Endothelial cell of umbilical vein (primary cell): Measurements from ENCODE around the gene PLEKHG5.

Experiments used
- CTCF ChIP-seq, 2 donors: IDR thresholded peaks; 1 replicate in 1 of 2; 2 replicates in 1 of 2; pipeline ENCODE4 v1.5.1; 2011; ENCODE audit warnings: low read length in 2 of 2, mild to moderate bottlenecking in 2 of 2, moderate library complexity in 2 of 2, control low read depth in 1 of 2, inconsistent platforms in 1 of 2, low read depth in 1 of 2; ENCODE audit not compliant: insufficient read depth in 1 of 2; ENCODE audit errors: extremely low read depth in 1 of 2
- EZH2 ChIP-seq: IDR thresholded peaks from 2 replicates; pipeline ENCODE4 v1.6.1; 2012; ENCODE audit warnings: borderline replicate concordance, low read depth, mild to moderate bottlenecking, moderate library complexity, low read length, inconsistent platforms; ENCODE audit not compliant: severe bottlenecking
- FOS ChIP-seq: IDR thresholded peaks from 2 replicates; pipeline ENCODE4 v1.6.1; 2011; ENCODE audit warnings: mild to moderate bottlenecking, low read length, moderate library complexity, borderline replicate concordance; ENCODE audit not compliant: insufficient read depth
- GATA2 ChIP-seq: IDR thresholded peaks from 2 replicates; pipeline ENCODE4 v1.7.0; 2011; ENCODE audit warnings: low read depth, mild to moderate bottlenecking, moderate library complexity, mixed read lengths, low read length; ENCODE audit not compliant: insufficient read length, insufficient read depth
- JUN ChIP-seq: IDR thresholded peaks from 2 replicates; pipeline ENCODE4 v1.6.1; 2011; ENCODE audit warnings: borderline replicate concordance, low read depth; ENCODE audit not compliant: insufficient read length, insufficient read depth
- MAX ChIP-seq: IDR thresholded peaks from 2 replicates; pipeline ENCODE4 v1.6.1; 2011; ENCODE audit not compliant: insufficient read depth, insufficient read length
- MYC ChIP-seq: IDR thresholded peaks from one replicate; pipeline ENCODE4 v1.6.1; 2011; ENCODE audit warnings: mild to moderate bottlenecking, low read depth, low read length
- POLR2A ChIP-seq: IDR thresholded peaks from 2 replicates; pipeline ENCODE4 v1.6.1; 2012; ENCODE audit warnings: low read depth, mild to moderate bottlenecking, control low read depth, low read length
- POLR2AphosphoS5 ChIP-seq: IDR thresholded peaks from 2 replicates; pipeline ENCODE4 v1.6.1; 2012; ENCODE audit warnings: low read depth, mild to moderate bottlenecking, control low read depth, low read length, moderate library complexity; ENCODE audit not compliant: insufficient read depth

- TF ChIP-seq CTCF (IDR thresholded peaks at IDR 0.05; ENCODE audit: extremely low read depth in 1 of 2, insufficient read depth in 1 of 2, low read depth in 1 of 2, low read length in 2 of 2) (no peak), POLR2A (no peak), POLR2AphosphoS5 (no peak), JUN (no peak), EZH2 (no peak), FOS (no peak), GATA2 (no peak), MAX (no peak), MYC (no peak)
Measured at GRCh38 chr1:6443339-6444115, 47.9 kb downstream of the PLEKHG5 start.
